ENCODE data around the gene PALS1.

PALS1 gene

GRCh38 chr14:67225523-67225922 is 15.7 kb upstream of the PALS1 start:
- Histone ChIP-seq H3K36me3 (ENCODE audit: control insufficient read depth in 2 of 2, insufficient read depth in 1 of 2, low read length in 2 of 2) (no peaks in the 10 kb centered on the region), H3K4me3 (ENCODE audit: low read depth, low read length) (no peak overlapping the region), H3K27ac (ENCODE audit: extremely low read depth, low read depth, low read length) (no peak overlapping the region), H3K9me3 (ENCODE audit: control insufficient read depth, insufficient read depth, low read depth, low read length) (no peaks in the 10 kb centered on the region), H3K4me1 (ENCODE audit: control insufficient read depth, insufficient read depth, low read length) (peaks cover 13% of the 10 kb centered on the region; the same call in 1 of the 2 replicates)
- ChIA-PET POLR2A (no interaction called here), CTCF (interaction anchor here (1.1 to 2.8 kb wide), 2 partner anchors 56 to 60 kb away, joined by 4 to 11 read pairs; no protein-coding TSS in a partner anchor)
- TF ChIP-seq ZXDB (tag by site-specific recombination; IDR thresholded peaks at IDR 0.05), result no peak
- TF ChIP-seq, protein P1, sequence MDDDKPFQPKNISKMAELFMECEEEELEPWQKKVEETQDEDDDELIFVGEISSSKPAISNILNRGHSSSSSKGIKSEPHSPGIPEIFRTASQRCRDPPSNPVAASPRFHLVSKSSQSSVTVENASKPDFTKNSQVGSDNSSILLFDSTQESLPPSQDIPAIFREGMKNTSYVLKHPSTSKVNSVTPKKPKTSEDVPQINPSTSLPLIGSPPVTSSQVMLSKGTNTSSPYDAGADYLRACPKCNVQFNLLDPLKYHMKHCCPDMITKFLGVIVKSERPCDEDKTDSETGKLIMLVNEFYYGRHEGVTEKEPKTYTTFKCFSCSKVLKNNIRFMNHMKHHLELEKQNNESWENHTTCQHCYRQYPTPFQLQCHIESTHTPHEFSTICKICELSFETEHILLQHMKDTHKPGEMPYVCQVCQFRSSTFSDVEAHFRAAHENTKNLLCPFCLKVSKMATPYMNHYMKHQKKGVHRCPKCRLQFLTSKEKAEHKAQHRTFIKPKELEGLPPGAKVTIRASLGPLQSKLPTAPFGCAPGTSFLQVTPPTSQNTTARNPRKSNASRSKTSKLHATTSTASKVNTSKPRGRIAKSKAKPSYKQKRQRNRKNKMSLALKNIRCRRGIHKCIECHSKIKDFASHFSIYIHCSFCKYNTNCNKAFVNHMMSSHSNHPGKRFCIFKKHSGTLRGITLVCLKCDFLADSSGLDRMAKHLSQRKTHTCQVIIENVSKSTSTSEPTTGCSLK (tag by site-specific recombination; IDR thresholded peaks at IDR 0.05), result no peak
- TF ChIP-seq, protein P2, sequence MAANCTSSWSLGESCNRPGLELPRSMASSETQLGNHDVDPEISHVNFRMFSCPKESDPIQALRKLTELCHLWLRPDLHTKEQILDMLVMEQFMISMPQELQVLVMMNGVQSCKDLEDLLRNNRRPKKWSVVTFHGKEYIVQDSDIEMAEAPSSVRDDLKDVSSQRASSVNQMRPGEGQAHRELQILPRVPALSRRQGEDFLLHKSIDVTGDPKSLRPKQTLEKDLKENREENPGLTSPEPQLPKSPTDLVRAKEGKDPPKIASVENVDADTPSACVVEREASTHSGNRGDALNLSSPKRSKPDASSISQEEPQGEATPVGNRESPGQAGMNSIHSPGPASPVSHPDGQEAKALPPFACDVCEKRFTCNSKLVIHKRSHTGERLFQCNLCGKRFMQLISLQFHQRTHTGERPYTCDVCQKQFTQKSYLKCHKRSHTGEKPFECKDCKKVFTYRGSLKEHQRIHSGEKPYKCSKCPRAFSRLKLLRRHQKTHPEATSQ (tag by site-specific recombination; IDR thresholded peaks at IDR 0.05), result no peak
- TF ChIP-seq HOXD13 (CRISPR knock-in tag; IDR thresholded peaks at IDR 0.05; ENCODE audit: borderline replicate concordance), result no peak
- TF ChIP-seq SP3 (tag by site-specific recombination; IDR thresholded peaks at IDR 0.05), result no peak
- no peak for TF ChIP-seq ZSCAN23 (tag by site-specific recombination; IDR thresholded peaks at IDR 0.05)
- TF ChIP-seq ZNF768 (tag by site-specific recombination; IDR thresholded peaks at IDR 0.05), result no peak
- TF ChIP-seq, protein P3, sequence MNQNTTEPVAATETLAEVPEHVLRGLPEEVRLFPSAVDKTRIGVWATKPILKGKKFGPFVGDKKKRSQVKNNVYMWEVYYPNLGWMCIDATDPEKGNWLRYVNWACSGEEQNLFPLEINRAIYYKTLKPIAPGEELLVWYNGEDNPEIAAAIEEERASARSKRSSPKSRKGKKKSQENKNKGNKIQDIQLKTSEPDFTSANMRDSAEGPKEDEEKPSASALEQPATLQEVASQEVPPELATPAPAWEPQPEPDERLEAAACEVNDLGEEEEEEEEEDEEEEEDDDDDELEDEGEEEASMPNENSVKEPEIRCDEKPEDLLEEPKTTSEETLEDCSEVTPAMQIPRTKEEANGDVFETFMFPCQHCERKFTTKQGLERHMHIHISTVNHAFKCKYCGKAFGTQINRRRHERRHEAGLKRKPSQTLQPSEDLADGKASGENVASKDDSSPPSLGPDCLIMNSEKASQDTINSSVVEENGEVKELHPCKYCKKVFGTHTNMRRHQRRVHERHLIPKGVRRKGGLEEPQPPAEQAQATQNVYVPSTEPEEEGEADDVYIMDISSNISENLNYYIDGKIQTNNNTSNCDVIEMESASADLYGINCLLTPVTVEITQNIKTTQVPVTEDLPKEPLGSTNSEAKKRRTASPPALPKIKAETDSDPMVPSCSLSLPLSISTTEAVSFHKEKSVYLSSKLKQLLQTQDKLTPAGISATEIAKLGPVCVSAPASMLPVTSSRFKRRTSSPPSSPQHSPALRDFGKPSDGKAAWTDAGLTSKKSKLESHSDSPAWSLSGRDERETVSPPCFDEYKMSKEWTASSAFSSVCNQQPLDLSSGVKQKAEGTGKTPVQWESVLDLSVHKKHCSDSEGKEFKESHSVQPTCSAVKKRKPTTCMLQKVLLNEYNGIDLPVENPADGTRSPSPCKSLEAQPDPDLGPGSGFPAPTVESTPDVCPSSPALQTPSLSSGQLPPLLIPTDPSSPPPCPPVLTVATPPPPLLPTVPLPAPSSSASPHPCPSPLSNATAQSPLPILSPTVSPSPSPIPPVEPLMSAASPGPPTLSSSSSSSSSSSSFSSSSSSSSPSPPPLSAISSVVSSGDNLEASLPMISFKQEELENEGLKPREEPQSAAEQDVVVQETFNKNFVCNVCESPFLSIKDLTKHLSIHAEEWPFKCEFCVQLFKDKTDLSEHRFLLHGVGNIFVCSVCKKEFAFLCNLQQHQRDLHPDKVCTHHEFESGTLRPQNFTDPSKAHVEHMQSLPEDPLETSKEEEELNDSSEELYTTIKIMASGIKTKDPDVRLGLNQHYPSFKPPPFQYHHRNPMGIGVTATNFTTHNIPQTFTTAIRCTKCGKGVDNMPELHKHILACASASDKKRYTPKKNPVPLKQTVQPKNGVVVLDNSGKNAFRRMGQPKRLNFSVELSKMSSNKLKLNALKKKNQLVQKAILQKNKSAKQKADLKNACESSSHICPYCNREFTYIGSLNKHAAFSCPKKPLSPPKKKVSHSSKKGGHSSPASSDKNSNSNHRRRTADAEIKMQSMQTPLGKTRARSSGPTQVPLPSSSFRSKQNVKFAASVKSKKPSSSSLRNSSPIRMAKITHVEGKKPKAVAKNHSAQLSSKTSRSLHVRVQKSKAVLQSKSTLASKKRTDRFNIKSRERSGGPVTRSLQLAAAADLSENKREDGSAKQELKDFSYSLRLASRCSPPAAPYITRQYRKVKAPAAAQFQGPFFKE (tag by site-specific recombination; IDR thresholded peaks at IDR 0.05; ENCODE audit: borderline replicate concordance), result no peak
- TF ChIP-seq ZNF621 (tag by site-specific recombination; IDR thresholded peaks at IDR 0.05), result no peak
- no peak for TF ChIP-seq ZNF580 (tag by site-specific recombination; IDR thresholded peaks at IDR 0.05)
- no peak for TF ChIP-seq ZNF473 (tag by site-specific recombination; IDR thresholded peaks at IDR 0.05)
- TF ChIP-seq MEIS1 (CRISPR knock-in tag; IDR thresholded peaks at IDR 0.05; ENCODE audit: borderline replicate concordance), result no peak
- TF ChIP-seq ZNF501 (tag by site-specific recombination; IDR thresholded peaks at IDR 0.05), result no peak
- no peak for TF ChIP-seq ZNF677 (tag by site-specific recombination; IDR thresholded peaks at IDR 0.05)
- TF ChIP-seq, protein P4, sequence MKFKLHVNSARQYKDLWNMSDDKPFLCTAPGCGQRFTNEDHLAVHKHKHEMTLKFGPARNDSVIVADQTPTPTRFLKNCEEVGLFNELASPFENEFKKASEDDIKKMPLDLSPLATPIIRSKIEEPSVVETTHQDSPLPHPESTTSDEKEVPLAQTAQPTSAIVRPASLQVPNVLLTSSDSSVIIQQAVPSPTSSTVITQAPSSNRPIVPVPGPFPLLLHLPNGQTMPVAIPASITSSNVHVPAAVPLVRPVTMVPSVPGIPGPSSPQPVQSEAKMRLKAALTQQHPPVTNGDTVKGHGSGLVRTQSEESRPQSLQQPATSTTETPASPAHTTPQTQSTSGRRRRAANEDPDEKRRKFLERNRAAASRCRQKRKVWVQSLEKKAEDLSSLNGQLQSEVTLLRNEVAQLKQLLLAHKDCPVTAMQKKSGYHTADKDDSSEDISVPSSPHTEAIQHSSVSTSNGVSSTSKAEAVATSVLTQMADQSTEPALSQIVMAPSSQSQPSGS (tag by site-specific recombination; IDR thresholded peaks at IDR 0.05; ENCODE audit: low read depth), result no peak
- TF ChIP-seq EGR2 (tag by site-specific recombination; IDR thresholded peaks at IDR 0.05; ENCODE audit: low read depth), result no peak
- no peak for TF ChIP-seq MZF1 (tag by site-specific recombination; IDR thresholded peaks at IDR 0.05; ENCODE audit: borderline replicate concordance)
- TF ChIP-seq ZNF600 (tag by site-specific recombination; IDR thresholded peaks at IDR 0.05), result no peak
